SH-SY5Y (cell line): ENCODE results near the gene DDX28.

ENCODE experiments used
- GATA2 ChIP-seq: IDR thresholded peaks from 2 replicates; pipeline ENCODE4 v1.6.1; 2011; ENCODE audit warnings: mild to moderate bottlenecking, low read depth, low read length
- GATA3 ChIP-seq: IDR thresholded peaks from 2 replicates; pipeline ENCODE4 v1.6.1; 2011; ENCODE audit warnings: low read depth, mild to moderate bottlenecking, low read length, moderate library complexity

GRCh38 chr16:67988675-67989074 is 34.4 kb downstream of the DDX28 start:
- no peak for TF ChIP-seq GATA2
- TF ChIP-seq GATA3 = no peak
